ENCODE measurements around the gene DOC2B.

The DOC2B gene

DNA sequence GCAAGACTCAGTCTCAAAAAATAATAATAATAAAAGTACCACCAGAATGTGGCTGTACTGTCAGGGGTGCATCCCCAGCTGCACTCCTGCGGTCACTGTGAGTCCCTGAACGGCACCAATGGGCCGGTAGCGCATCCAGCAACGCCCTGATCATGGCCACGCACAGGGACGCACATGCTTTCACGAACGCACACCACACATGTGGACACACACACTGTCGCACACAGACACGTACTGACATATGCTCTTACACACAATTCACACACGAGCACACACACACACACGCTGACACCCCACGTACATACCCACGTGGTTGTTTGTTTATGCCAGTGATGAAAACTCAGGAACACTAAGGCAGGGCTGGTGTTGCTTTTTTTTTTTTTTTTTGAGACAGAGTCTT lies 21.8 kb downstream of the DOC2B start:
- Histone ChIP-seq H3K36me3 (replicated peaks; ENCODE audit: low read depth, low read length) (no peaks in the 10 kb centered on the region), H3K27me3 (ENCODE audit: low read depth, low read length) (no peaks in the 10 kb centered on the region), H3K9ac (ENCODE audit: low read length) (no peak overlapping the region), H3K4me3 (ENCODE audit: low read length) (no peak overlapping the region), H2AFZ (ENCODE audit: low read depth, low read length) (no peak overlapping the region), H3K79me2 (ENCODE audit: low read length) (no peaks in the 10 kb centered on the region), H3K4me1 (ENCODE audit: low read length) (peaks cover 25% of the 10 kb centered on the region), H3K4me2 (ENCODE audit: low read length) (no peak overlapping the region), H4K20me1 (ENCODE audit: insufficient read depth, low read length) (no peaks in the 10 kb centered on the region), H3K9me3 (ENCODE audit: insufficient read depth, low read length) (no peaks in the 10 kb centered on the region), H3K27ac (ENCODE audit: low read length) (no peak overlapping the region)
- TF ChIP-seq EZH2phosphoT487 (IDR thresholded peaks at IDR 0.05; ENCODE audit: low read depth): no peak
- TF ChIP-seq, protein P1, sequence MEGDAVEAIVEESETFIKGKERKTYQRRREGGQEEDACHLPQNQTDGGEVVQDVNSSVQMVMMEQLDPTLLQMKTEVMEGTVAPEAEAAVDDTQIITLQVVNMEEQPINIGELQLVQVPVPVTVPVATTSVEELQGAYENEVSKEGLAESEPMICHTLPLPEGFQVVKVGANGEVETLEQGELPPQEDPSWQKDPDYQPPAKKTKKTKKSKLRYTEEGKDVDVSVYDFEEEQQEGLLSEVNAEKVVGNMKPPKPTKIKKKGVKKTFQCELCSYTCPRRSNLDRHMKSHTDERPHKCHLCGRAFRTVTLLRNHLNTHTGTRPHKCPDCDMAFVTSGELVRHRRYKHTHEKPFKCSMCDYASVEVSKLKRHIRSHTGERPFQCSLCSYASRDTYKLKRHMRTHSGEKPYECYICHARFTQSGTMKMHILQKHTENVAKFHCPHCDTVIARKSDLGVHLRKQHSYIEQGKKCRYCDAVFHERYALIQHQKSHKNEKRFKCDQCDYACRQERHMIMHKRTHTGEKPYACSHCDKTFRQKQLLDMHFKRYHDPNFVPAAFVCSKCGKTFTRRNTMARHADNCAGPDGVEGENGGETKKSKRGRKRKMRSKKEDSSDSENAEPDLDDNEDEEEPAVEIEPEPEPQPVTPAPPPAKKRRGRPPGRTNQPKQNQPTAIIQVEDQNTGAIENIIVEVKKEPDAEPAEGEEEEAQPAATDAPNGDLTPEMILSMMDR (IDR thresholded peaks at IDR 0.05; ENCODE audit: low read depth, low read length): no peak

DNA sequence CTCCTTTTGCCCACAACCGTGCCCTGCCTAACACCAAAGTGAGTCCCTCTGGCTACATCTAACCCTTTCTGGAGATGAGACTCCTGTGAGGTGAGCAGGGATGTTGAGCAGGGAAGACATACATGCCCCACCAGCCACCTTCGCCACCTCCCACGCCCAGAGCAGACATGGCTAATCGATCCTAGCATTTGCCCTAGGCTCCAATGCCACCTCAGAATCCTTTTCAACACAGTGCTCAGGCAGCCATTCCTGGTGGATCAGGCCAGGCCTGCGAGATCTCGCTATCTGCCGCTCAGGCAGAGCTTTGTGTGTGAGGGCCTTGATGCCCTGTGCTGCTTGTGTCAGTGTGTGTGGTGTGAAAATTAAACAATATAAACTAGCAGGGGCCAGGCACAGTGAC lies 23.1 kb downstream of the DOC2B start:
- Histone ChIP-seq H3K36me3 (replicated peaks; ENCODE audit: low read depth, low read length) (no peaks in the 10 kb centered on the region), H3K4me3 (ENCODE audit: low read length) (no peak overlapping the region), H3K4me2 (ENCODE audit: low read length) (no peak overlapping the region), H3K27ac (ENCODE audit: low read length) (no peak overlapping the region), H3K79me2 (ENCODE audit: low read length) (no peaks in the 10 kb centered on the region), H3K9me3 (ENCODE audit: insufficient read depth, low read length) (no peaks in the 10 kb centered on the region), H4K20me1 (ENCODE audit: insufficient read depth, low read length) (no peaks in the 10 kb centered on the region), H3K4me1 (ENCODE audit: low read length) (peaks cover 14% of the 10 kb centered on the region), H2AFZ (ENCODE audit: low read depth, low read length) (no peak overlapping the region), H3K27me3 (ENCODE audit: low read depth, low read length) (no peaks in the 10 kb centered on the region), H3K9ac (ENCODE audit: low read length) (no peak overlapping the region)
- TF ChIP-seq, protein P1 (IDR thresholded peaks at IDR 0.05; ENCODE audit: low read depth, low read length): no peak
- no peak for TF ChIP-seq EZH2phosphoT487 (IDR thresholded peaks at IDR 0.05; ENCODE audit: low read depth)

DNA sequence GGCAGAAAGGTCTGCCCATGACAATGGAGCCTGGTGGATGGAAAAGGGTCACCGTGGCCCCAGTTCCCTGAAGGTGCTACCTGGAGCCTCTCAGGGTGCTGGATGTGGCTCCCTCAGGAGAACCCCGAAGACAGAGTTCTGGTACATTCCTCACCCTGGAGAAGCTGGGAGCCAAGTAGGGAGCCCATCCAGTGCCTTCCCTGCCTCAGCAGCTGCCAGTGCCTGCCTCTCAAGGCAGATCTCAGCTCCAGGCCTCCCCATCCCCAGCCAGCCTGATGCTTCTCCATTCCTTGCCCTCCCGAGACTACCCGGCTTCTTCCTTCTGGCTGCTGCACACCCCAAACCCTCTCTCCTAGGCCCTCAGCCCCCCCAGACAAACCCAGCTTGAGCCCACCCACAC lies 23.5 kb downstream of the DOC2B start:
- H3K9ac ChIP-seq (ENCODE audit: low read length): no peak overlapping the region
- no peaks in the 10 kb centered on the region for H3K79me2 ChIP-seq (ENCODE audit: low read length)
- TF ChIP-seq EZH2phosphoT487 (IDR thresholded peaks at IDR 0.05; ENCODE audit: low read depth): no peak
- TF ChIP-seq, protein P1 (IDR thresholded peaks at IDR 0.05; ENCODE audit: low read depth, low read length): no peak
- no peak overlapping the region for H3K4me3 ChIP-seq (ENCODE audit: low read length)
- no peak overlapping the region for H3K4me2 ChIP-seq (ENCODE audit: low read length)
- H3K9me3 ChIP-seq (ENCODE audit: insufficient read depth, low read length): no peaks in the 10 kb centered on the region
- H3K36me3 ChIP-seq (replicated peaks; ENCODE audit: low read depth, low read length): no peaks in the 10 kb centered on the region
- H3K4me1 ChIP-seq (ENCODE audit: low read length): peaks cover 9% of the 10 kb centered on the region
- no peak overlapping the region for H3K27ac ChIP-seq (ENCODE audit: low read length)
- no peak overlapping the region for H2AFZ ChIP-seq (ENCODE audit: low read depth, low read length)
- H3K27me3 ChIP-seq (ENCODE audit: low read depth, low read length): no peaks in the 10 kb centered on the region
- no peaks in the 10 kb centered on the region for H4K20me1 ChIP-seq (ENCODE audit: insufficient read depth, low read length)

DNA sequence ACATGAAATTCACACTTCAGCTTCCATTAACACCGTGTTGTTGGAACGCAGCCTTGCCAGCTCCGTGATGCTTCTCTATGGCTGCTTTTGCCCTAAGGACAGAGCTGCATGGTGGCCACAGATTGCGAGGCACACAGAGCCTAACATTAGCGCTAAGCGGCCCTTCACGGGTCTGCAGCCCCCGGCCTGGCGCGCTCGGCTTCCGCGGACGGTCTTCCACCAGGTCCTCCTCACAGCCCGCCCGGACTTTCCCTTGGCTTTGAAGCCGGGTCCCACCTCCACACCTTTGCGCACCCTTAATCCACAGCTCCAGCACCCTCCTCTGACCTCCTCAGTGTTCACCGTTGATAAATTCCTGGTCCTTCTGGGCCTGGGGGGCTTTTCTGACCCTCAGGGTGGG lies 24.5 kb downstream of the DOC2B start:
- no peaks in the 10 kb centered on the region for H3K79me2 ChIP-seq (ENCODE audit: low read length)
- H3K4me2 ChIP-seq (ENCODE audit: low read length): no peak overlapping the region
- peaks cover 5% of the 10 kb centered on the region; the same call in 1 of the 2 replicates for H3K4me1 ChIP-seq (ENCODE audit: low read length)
- no peak overlapping the region for H3K27ac ChIP-seq (ENCODE audit: low read length)
- H3K9me3 ChIP-seq (ENCODE audit: insufficient read depth, low read length): no peaks in the 10 kb centered on the region
- no peaks in the 10 kb centered on the region for H3K36me3 ChIP-seq (replicated peaks; ENCODE audit: low read depth, low read length)
- TF ChIP-seq, protein P1 (IDR thresholded peaks at IDR 0.05; ENCODE audit: low read depth, low read length): no peak
- TF ChIP-seq EZH2phosphoT487 (IDR thresholded peaks at IDR 0.05; ENCODE audit: low read depth): no peak
- no peak overlapping the region for H3K4me3 ChIP-seq (ENCODE audit: low read length)
- H2AFZ ChIP-seq (ENCODE audit: low read depth, low read length): no peak overlapping the region
- H3K27me3 ChIP-seq (ENCODE audit: low read depth, low read length): no peaks in the 10 kb centered on the region
- no peak overlapping the region for H3K9ac ChIP-seq (ENCODE audit: low read length)
- no peaks in the 10 kb centered on the region for H4K20me1 ChIP-seq (ENCODE audit: insufficient read depth, low read length)
